Kidney epithelial cell (primary cell): ENCODE data around the gene HSPBP1. TPM values are rescaled to one million over a fixed set of nuclear protein-coding genes. Genes with fewer than 3 reads are reported as not detected.
A peak's percentile ranks its signal among the peaks of the same experiment; 100 is the strongest.

Source experiments
- DNase-seq: peaks from one replicate; pipeline ENCODE4 v3.0.0-alpha.2; 2010; ENCODE audit warnings: low read depth
- H3K27me3 ChIP-seq: 2 replicates; pipeline ENCODE4 v1.6.0; 2011; ENCODE audit warnings: low read length; ENCODE audit not compliant: control insufficient read depth, insufficient read depth
- H3K36me3 ChIP-seq: 2 replicates; pipeline ENCODE4 v1.5.1; 2011; ENCODE audit warnings: low read length; ENCODE audit not compliant: control insufficient read depth, insufficient read depth
- H3K4me3 ChIP-seq: 2 replicates; pipeline ENCODE4 v1.5.1; 2011; ENCODE audit warnings: low read depth, mild to moderate bottlenecking, control low read depth, low read length
- total RNA-seq: library from RNA; depleted of rRNA; stranded (reverse); fragments of >200 nt; gene quantifications from 2 replicates; pipeline ENCODE4 v1.2.3, GENCODE V29; 2015
- TF ChIP-seq, protein P1 (sequence below): IDR thresholded peaks from 2 replicates; pipeline ENCODE4 v1.5.1; 2011; ENCODE audit warnings: mild to moderate bottlenecking, moderate library complexity, low read length, control low read depth, inconsistent platforms; ENCODE audit not compliant: insufficient read depth, poor library complexity, severe bottlenecking

The HSPBP1 gene
- total RNA-seq, 1 donor from 2014 or later, result 64.3 TPM

DNA sequence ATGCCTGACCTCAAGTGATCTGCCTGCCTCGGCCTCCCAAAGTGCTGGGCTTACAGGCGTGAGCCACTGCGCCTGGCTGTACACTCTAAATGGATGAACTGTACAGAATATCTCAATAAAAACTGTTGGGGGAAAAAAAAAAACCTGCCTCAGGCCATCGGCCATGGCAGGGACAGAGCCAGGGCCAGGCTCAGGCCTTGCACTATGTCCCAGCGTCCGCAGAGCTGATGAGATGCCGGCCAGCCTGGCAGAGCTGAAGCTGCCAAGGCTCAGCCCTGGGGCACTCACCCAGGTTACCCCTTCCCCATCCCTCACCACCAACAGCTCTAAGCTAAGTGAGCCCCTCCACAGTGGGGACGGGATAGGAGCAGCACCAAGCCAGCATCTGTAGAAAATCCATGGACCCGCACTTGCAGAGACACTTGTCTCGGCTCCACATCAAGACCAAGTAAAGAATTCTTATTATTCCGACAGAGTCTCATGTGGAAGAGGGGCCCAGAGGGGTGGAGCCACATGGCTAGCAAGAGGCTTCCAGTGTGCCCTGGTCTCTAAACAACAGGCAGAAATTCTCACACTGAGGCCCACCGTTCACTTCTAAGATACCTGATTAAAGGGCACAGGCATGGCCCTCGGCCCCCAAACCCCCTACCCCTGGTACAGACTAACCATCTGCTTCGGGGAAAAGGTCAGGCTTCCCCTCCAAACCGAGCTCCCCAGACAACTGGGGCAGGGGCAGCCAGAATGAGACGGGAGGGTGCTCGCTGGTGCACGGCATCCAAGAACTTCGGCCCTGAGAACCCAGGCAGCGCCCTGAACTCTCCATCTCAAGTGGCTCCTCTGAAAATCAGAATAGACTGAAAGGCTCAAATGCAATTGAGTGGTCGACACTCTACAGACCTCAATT is 26.9 kb downstream of the HSPBP1 start:
- TF ChIP-seq, protein P1, sequence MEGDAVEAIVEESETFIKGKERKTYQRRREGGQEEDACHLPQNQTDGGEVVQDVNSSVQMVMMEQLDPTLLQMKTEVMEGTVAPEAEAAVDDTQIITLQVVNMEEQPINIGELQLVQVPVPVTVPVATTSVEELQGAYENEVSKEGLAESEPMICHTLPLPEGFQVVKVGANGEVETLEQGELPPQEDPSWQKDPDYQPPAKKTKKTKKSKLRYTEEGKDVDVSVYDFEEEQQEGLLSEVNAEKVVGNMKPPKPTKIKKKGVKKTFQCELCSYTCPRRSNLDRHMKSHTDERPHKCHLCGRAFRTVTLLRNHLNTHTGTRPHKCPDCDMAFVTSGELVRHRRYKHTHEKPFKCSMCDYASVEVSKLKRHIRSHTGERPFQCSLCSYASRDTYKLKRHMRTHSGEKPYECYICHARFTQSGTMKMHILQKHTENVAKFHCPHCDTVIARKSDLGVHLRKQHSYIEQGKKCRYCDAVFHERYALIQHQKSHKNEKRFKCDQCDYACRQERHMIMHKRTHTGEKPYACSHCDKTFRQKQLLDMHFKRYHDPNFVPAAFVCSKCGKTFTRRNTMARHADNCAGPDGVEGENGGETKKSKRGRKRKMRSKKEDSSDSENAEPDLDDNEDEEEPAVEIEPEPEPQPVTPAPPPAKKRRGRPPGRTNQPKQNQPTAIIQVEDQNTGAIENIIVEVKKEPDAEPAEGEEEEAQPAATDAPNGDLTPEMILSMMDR, result no peak
- Histone ChIP-seq H3K4me3 (no peak overlapping the region), H3K36me3 (no peaks in the 10 kb centered on the region), H3K27me3 (no peaks in the 10 kb centered on the region)
- no peak for DNase-seq

DNA sequence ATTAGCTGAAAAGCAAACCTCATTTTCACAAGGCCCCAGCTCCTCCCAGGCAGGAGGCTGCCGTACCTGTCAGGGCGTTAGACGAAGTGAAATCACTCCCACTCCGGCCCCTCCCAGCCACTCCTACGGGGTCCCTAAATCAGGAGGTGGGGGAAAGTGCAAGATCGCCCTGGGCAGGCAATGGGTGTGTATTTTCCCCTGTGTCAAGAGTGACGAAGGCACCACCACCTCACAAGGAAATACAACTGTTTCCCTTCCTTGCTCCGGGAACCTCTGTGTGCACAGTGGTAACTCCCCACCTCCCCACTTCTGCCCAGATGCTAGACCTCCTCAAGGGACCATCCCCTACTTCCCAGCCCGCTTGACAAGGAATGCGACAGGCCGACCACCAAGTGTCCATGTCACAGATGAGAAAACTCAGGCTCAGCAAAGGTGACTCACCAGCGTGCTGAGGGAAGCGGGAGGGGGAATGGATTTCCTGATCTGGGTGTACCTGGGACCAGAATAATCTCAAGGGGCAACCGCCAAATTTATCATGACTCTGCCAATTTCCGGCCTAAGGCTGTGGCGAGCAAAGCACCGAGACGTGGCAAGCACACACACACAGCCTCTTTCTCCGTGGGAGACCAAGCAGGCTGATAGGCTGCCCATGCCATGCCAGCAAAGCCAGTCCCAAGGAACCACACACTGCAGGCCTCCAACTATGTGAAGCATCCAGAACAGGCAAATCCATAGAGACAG is 28.4 kb downstream of the HSPBP1 start:
- TF ChIP-seq, protein P1, result no peak
- H3K27me3 ChIP-seq, result no peaks in the 10 kb centered on the region
- H3K4me3 ChIP-seq, result no peak overlapping the region
- H3K36me3 ChIP-seq, result no peaks in the 10 kb centered on the region
- peak; percentile 53 for DNase-seq

DNA sequence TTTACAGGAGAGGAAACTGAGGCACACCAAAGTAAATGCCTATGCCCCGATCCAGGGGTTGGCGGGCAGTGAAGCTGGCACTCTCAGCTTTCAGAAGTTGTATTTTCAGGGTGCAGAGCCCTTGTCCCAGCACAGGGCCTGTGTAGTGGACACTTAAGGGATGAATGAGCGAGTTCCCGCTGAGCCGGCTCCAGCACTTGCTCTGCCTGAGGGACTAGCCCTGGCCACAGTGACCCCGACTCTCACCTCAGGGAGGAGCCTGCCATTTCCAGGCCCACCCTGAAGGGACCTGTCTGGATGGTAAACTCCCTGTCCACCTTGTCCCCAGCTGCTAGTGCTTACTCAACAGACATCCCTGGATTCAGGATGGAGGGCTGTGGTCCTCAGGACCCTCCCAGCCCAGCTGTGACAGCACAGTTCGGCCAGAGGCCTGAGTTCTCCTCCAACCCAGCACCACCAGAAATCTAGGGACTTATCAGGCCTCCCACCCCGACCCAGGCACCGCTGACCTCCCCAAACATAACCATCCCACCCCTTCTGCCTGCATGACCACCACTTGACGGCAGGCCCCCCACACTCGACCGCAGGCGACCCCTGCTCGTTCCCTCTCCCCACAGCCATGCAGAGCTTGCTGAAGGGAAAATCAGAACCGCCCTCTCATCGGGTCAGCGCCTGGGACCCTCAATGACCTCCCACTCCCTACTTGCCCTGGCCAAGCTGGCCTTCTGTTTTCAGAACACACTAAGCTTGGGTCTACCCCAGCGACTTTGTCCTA is 29.5 kb downstream of the HSPBP1 start:
- no peak for DNase-seq
- TF ChIP-seq, protein P1, result no peak
- H3K36me3 ChIP-seq, result no peaks in the 10 kb centered on the region
- H3K4me3 ChIP-seq, result no peak overlapping the region
- H3K27me3 ChIP-seq, result no peaks in the 10 kb centered on the region

DNA sequence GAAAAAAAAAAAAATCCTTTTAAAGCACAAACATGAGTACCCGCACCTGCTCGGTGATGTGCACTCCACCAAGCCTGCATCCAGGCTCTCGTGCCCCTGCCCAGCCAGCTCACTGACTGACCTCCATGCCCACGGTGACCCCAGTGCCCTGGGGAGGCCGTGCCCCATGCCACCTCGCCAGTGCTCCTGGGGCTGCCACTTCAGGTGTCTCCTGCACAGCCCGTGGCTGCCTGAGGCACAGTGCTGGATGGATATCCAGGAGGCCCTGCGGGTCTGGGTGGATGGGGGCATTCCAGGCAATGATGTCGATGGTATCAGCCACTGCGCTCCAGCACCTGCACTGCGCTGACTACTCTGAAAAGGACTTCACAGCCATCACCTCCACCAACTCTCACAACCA is 30.1 kb downstream of the HSPBP1 start:
- Histone ChIP-seq H3K4me3 (no peak overlapping the region), H3K36me3 (no peaks in the 10 kb centered on the region), H3K27me3 (no peaks in the 10 kb centered on the region)
- TF ChIP-seq, protein P1, result no peak
- DNase-seq, result no peak

DNA sequence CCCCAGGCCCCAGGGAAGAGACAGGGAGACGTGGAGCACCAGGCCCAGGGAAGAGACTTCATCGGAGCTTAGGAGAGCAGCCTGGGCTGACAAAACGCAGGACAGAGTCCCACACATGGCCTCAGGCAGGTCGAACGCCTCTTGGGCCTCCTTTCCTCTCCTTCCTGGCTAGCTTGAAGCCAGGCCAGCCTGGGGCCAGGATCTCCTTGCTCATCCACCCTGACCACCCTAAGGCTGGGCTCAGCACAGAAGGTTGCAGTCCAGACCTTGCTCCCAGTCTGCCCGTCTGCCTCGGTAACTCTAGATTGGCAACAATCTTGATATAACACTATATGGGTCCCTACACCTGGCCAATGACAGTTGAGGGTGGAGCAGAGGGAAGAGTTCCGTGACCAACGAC is 31.2 kb downstream of the HSPBP1 start:
- Histone ChIP-seq H3K27me3 (no peaks in the 10 kb centered on the region), H3K36me3 (no peaks in the 10 kb centered on the region), H3K4me3 (no peak overlapping the region)
- TF ChIP-seq, protein P1, result no peak
- no peak for DNase-seq
